AG09309 (cell line): Measurements from ENCODE around the gene UNC13B.

Experiments
- DNase-seq: peaks from one replicate; pipeline ENCODE4 v3.0.0-alpha.2; 2010; ENCODE audit warnings: low read depth
- H3K4me3 ChIP-seq: 2 replicates; pipeline ENCODE4 v1.5.1; 2011; ENCODE audit warnings: mild to moderate bottlenecking, low read depth, low read length, moderate library complexity; ENCODE audit not compliant: control insufficient read depth
- TF ChIP-seq, protein P1 (sequence below): IDR thresholded peaks from 2 replicates; pipeline ENCODE4 v1.5.1; 2011; ENCODE audit warnings: mild to moderate bottlenecking, low read depth, low read length, inconsistent platforms; ENCODE audit not compliant: insufficient read depth, control insufficient read depth; ENCODE audit errors: missing control alignments

The UNC13B gene

DNA sequence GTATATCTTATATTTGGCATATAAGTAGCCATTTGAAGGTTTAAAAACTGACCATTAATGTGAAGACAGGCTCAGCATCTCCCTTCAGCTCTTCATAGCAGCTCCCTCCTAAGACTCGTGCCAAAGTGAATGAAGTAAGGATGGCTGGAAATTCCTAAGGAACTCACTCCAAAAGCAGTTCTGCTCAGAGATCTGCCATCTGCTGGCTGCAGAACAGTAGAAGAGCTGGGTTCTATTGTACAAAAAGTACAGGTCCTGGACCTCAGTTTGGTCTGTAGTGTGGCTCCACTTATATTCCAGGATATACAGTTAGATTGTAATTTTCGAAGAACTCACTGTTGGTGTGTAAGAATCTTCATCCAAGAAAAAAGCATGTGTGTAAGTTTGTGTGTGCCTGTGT, 223.2 kb downstream of the UNC13B start:
- no peak overlapping the region for H3K4me3 ChIP-seq
- DNase-seq = peak; percentile 63
- TF ChIP-seq, protein P1, sequence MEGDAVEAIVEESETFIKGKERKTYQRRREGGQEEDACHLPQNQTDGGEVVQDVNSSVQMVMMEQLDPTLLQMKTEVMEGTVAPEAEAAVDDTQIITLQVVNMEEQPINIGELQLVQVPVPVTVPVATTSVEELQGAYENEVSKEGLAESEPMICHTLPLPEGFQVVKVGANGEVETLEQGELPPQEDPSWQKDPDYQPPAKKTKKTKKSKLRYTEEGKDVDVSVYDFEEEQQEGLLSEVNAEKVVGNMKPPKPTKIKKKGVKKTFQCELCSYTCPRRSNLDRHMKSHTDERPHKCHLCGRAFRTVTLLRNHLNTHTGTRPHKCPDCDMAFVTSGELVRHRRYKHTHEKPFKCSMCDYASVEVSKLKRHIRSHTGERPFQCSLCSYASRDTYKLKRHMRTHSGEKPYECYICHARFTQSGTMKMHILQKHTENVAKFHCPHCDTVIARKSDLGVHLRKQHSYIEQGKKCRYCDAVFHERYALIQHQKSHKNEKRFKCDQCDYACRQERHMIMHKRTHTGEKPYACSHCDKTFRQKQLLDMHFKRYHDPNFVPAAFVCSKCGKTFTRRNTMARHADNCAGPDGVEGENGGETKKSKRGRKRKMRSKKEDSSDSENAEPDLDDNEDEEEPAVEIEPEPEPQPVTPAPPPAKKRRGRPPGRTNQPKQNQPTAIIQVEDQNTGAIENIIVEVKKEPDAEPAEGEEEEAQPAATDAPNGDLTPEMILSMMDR = peak; percentile 73

DNA sequence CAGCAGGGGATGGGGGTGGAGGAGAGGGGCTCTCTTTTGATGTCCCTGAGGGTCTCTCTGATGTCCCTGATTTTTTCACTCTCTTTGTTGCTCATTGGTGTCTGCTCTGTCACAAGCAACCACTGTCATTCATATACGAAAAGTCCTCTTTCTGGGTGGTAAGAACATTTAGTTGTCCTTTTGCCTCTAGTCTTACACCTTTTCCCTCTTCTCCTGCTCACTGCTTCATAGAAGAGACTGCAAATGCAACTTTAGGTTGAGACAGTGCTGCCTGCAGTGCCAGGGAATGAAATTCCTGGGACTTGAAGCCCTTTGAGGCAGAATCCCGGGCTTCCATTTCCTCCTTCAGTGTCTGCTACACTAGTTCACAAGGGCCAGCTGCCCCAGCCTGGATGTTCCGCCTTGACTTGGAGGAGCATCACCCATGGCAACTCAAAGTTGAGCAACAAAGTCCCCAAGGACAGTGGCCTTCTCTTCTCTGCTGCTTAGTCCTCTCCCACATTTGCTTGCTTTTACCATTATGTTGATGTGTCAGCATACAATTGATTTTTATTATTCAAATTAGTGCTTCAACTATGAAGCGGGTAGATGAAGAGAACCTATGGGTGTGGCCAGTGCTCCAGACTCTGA, 233.4 kb downstream of the UNC13B start:
- TF ChIP-seq, protein P1 = no peak
- no peak overlapping the region for H3K4me3 ChIP-seq
- DNase-seq = no peak

DNA sequence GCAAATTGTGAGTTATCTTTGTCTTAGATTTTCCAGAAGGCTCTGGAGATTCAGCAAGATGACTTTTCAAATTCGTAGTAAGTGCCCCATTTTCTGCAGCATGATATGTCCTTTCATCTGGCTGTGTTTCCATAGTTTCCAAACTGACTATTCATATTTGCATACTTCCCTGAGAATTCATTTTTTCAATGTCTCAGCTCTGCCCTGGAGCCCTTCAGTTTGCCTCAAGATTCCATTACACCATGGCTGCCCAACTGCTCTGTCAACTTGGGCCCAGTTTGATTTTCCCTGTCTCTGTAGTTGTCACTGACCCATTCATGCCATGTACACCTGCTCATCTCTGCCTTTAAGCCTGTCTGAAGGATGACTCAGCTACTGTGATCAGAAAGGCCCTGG, 233.9 kb downstream of the UNC13B start:
- DNase-seq = no peak
- no peak overlapping the region for H3K4me3 ChIP-seq
- TF ChIP-seq, protein P1 = no peak

DNA sequence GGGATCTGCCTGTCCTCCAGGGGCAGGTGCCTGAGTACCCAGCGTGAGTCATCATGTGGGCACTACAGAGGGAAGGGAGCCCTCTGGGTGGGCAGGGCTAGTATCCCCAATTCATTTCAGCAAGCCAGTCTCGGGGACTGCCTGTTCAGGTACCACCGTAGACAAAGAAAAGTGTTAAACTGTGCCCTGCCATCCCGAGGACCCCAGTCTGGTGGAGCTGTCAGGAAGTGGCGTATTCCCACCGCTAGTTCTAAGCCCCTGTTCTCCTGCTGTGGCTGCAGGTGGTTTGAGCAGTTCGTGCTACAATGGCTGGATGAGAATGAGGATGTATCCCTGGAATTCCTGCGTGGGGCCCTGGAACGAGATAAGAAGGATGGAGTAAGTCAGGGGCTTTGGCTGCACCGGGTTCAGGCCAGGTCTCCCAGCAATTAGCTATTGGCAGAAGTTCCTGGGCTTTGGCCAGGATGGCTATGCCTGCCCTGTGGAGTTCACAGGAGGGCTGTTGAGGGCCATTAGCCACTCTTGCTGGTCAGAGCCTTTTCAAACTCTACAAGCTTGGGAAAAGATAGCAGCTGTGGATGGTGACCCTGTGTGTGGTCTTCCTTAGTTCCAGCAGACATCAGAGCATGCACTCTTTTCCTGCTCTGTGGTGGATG, 234.9 kb downstream of the UNC13B start:
- TF ChIP-seq, protein P1 = no peak
- no peak overlapping the region for H3K4me3 ChIP-seq
- DNase-seq = no peak

DNA sequence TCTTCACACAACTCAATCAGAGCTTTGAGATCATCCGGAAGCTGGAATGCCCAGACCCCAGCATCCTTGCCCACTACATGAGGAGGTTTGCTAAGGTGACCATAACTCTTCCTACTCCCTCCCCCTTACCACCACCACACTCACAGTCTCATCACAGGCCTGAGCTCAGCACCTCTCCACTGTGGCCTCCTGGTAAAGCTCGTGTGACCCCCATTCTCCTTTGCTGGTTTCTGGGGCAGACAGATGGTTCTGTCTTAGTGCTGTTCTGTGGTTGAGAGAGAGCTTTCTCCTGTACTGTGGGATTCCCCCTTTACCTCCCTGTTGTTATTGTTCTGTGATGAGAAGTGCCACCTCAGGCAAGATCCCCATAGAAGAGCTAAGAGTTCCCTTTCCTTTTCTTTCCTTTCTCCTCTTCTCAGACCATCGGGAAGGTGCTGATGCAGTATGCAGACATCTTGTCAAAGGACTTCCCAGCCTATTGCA, 235.4 kb downstream of the UNC13B start:
- DNase-seq = no peak
- TF ChIP-seq, protein P1 = no peak
- H3K4me3 ChIP-seq = no peak overlapping the region

DNA sequence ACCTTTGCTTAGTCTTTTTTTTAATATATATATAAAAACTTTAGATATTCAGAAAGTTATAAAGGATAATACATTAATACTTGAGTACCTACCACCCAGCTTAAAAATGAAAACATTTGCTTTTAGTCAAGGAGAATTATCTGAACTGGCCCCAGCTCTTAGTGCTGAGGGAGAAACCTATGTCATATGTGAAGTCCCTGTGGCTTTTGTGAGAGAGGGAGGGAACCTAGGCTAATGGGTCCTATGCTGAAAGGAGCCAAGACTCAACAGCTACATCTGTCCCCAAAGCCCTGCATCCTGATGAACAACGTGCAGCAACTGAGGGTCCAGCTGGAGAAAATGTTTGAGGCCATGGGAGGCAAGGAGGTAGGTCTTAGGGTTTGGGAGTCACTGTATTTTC, 236.1 kb downstream of the UNC13B start:
- H3K4me3 ChIP-seq = no peak overlapping the region
- TF ChIP-seq, protein P1 = no peak
- DNase-seq = no peak
